Mesothelial cell of epicardium (in vitro differentiated cells): ENCODE results near the gene GPR137C. TPM values are rescaled to one million over a fixed set of nuclear protein-coding genes. Genes with fewer than 3 reads are reported as not detected.

ENCODE experiments used
- DNase-seq, 2 experiments: peaks; one replicate each; pipeline ENCODE4 v3.0.0; 2021; ENCODE audit warnings: low spot score in 2 of 2; ENCODE audit not compliant: unreplicated experiment in 2 of 2
- H3K27ac Mint-ChIP-seq: 2 replicates; pipeline ENCODE4 v1.8.0; 2021; ENCODE audit warnings: mixed read lengths
- H3K27me3 Mint-ChIP-seq: 2 replicates; pipeline ENCODE4 v1.8.0; 2021; ENCODE audit warnings: low read depth, mixed read lengths
- H3K36me3 Mint-ChIP-seq: 2 replicates; pipeline ENCODE4 v1.8.0; 2021; ENCODE audit warnings: mixed read lengths
- H3K4me1 Mint-ChIP-seq: 2 replicates; pipeline ENCODE4 v1.8.0; 2021; ENCODE audit warnings: mixed read lengths
- H3K4me3 Mint-ChIP-seq: 2 replicates; pipeline ENCODE4 v1.8.0; 2021; ENCODE audit warnings: mild to moderate bottlenecking, moderate library complexity, mixed read lengths
- H3K9me3 Mint-ChIP-seq: 2 replicates; pipeline ENCODE4 v1.8.0; 2021; ENCODE audit warnings: mixed read lengths
- CTCF ChIP-seq: fragments of 200-600 bp; sonication (generic); IDR thresholded peaks from one replicate; pipeline ENCODE4 v1.5.0; 2021; ENCODE audit warnings: antibody characterized with exemption; ENCODE audit not compliant: unreplicated experiment
- total RNA-seq: library from RNA; stranded (reverse); gene quantifications from 3 replicates; pipeline ENCODE4 v1.2.1, GENCODE V29; 2021

Gene GPR137C
- total RNA-seq, 1 donor from 2014 or later: 4.1 TPM

GRCh38 chr14:52596320-52596719, 43.7 kb downstream of the GPR137C start:
- Mint-ChIP-seq H3K27me3 (no peaks in the 10 kb centered on the region), H3K4me3 (no peak overlapping the region), H3K27ac (no peak overlapping the region), H3K4me1 (no peaks in the 10 kb centered on the region), H3K36me3 (peaks cover 14% of the 10 kb centered on the region), H3K9me3 (peaks cover 47% of the 10 kb centered on the region)
- no peak for DNase-seq
- TF ChIP-seq CTCF: no peak

DNA sequence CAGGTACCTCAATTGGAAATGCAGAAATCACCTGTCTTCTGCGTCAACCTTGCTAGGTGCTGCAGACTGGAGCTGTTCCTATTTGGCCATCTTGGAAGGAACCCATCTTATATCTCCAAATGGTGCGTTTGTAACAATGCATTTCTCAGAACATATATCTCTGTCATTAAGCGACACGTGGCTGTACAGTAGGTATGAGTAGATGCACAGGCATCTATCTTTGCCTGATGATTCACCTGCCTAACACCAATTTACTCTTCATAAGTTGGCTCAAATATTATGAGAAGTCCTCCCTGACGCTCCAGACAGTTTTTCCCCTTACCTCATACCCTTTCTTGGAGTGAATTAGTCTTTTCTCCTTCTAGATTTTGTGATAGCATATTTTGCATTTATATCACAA, 44.2 kb downstream of the GPR137C start:
- Mint-ChIP-seq H3K36me3 (peaks cover 12% of the 10 kb centered on the region), H3K27me3 (no peaks in the 10 kb centered on the region), H3K4me1 (no peaks in the 10 kb centered on the region), H3K9me3 (peaks cover 41% of the 10 kb centered on the region), H3K27ac (no peak overlapping the region), H3K4me3 (no peak overlapping the region)
- TF ChIP-seq CTCF: no peak
- no peak for DNase-seq

- no peak for TF ChIP-seq CTCF
- peaks cover 10% of the 10 kb centered on the region for H3K36me3 Mint-ChIP-seq
- no peaks in the 10 kb centered on the region for H3K27me3 Mint-ChIP-seq
- no peaks in the 10 kb centered on the region for H3K4me1 Mint-ChIP-seq
- H3K4me3 Mint-ChIP-seq: no peak overlapping the region
- no peak for DNase-seq
- H3K9me3 Mint-ChIP-seq: peaks cover 36% of the 10 kb centered on the region
- no peak overlapping the region for H3K27ac Mint-ChIP-seq
These were observed 45.9 kb downstream of the GPR137C start for GRCh38 chr14:52598568-52598967.

GRCh38 chr14:52599974-52600373, 47.3 kb downstream of the GPR137C start:
- TF ChIP-seq CTCF: no peak
- Mint-ChIP-seq H3K9me3 (peaks cover 32% of the 10 kb centered on the region), H3K27me3 (no peaks in the 10 kb centered on the region), H3K4me3 (no peak overlapping the region), H3K27ac (no peak overlapping the region), H3K36me3 (peaks cover 17% of the 10 kb centered on the region), H3K4me1 (no peaks in the 10 kb centered on the region)
- DNase-seq: no peak

- H3K4me3 Mint-ChIP-seq: no peak overlapping the region
- H3K27ac Mint-ChIP-seq: no peak overlapping the region
- peaks cover 25% of the 10 kb centered on the region for H3K36me3 Mint-ChIP-seq
- H3K4me1 Mint-ChIP-seq: no peaks in the 10 kb centered on the region
- no peaks in the 10 kb centered on the region for H3K27me3 Mint-ChIP-seq
- no peak for TF ChIP-seq CTCF
- peaks cover 36% of the 10 kb centered on the region for H3K9me3 Mint-ChIP-seq
- DNase-seq: no peak
These were observed 49.5 kb downstream of the GPR137C start for GRCh38 chr14:52602131-52602530.

GRCh38 chr14:52607061-52607460, 54.4 kb downstream of the GPR137C start:
- no peak overlapping the region for H3K27ac Mint-ChIP-seq
- H3K27me3 Mint-ChIP-seq: no peaks in the 10 kb centered on the region
- H3K4me1 Mint-ChIP-seq: no peaks in the 10 kb centered on the region
- H3K36me3 Mint-ChIP-seq: peaks cover 25% of the 10 kb centered on the region
- no peak for TF ChIP-seq CTCF
- no peak overlapping the region for H3K4me3 Mint-ChIP-seq
- DNase-seq: no peak
- H3K9me3 Mint-ChIP-seq: peaks cover 36% of the 10 kb centered on the region
